OCI-LY1 (cell line): ENCODE results near the gene ZNF778.

ENCODE experiments used
- H2AFZ ChIP-seq: fragments of 200-600 bp; sonication (generic), shearing (Covaris generic); 2 replicates; pipeline ENCODE4 v1.6.0; 2014; ENCODE audit warnings: antibody characterized with exemption, mild to moderate bottlenecking, low read length
- H3F3A ChIP-seq: fragments of 200-600 bp; sonication (generic), shearing (Covaris generic); 2 replicates; pipeline ENCODE4 v1.6.0; 2014; ENCODE audit warnings: mild to moderate bottlenecking, antibody characterized with exemption, low read length, moderate library complexity; ENCODE audit not compliant: insufficient read depth
- H3K27ac ChIP-seq: fragments of 200-600 bp; sonication (generic); 2 replicates; pipeline ENCODE4 v1.5.1; 2014; ENCODE audit warnings: low read length, mixed run types, mild to moderate bottlenecking, low read depth; ENCODE audit not compliant: poor library complexity, severe bottlenecking
- H3K27me3 ChIP-seq: fragments of 200-600 bp; sonication (generic); 2 replicates; pipeline ENCODE4 v1.6.0; 2014; ENCODE audit warnings: antibody characterized with exemption, mild to moderate bottlenecking, low read length, moderate library complexity; ENCODE audit not compliant: insufficient read depth
- H3K36me3 ChIP-seq: fragments of 200-600 bp; sonication (generic); 2 replicates; pipeline ENCODE4 v1.6.1; 2014; ENCODE audit warnings: mild to moderate bottlenecking, antibody characterized with exemption, low read length, moderate library complexity, mixed read lengths; ENCODE audit not compliant: insufficient read depth
- H3K4me1 ChIP-seq: fragments of 200-600 bp; sonication (generic); 2 replicates; pipeline ENCODE4 v1.5.1; 2014; ENCODE audit warnings: mild to moderate bottlenecking, low read length, moderate library complexity; ENCODE audit not compliant: insufficient read depth, severe bottlenecking
- H3K4me2 ChIP-seq: fragments of 200-600 bp; sonication (generic), shearing (Covaris generic); 2 replicates; pipeline ENCODE4 v1.6.1; 2014; ENCODE audit warnings: low read length
- H3K4me3 ChIP-seq: fragments of 200-600 bp; sonication (generic); 2 replicates; pipeline ENCODE4 v1.5.1; 2014; ENCODE audit warnings: low read length, low read depth, mild to moderate bottlenecking, mixed read lengths; ENCODE audit not compliant: poor library complexity, severe bottlenecking
- H3K79me2 ChIP-seq: fragments of 200-600 bp; shearing (Covaris generic); 2 replicates; pipeline ENCODE4 v1.6.1; 2016; ENCODE audit warnings: mixed run types, low read length, mixed read lengths; ENCODE audit not compliant: insufficient read depth
- H3K9ac ChIP-seq: fragments of 200-600 bp; sonication (generic), shearing (Covaris generic); 2 replicates; pipeline ENCODE4 v1.6.1; 2014; ENCODE audit warnings: mild to moderate bottlenecking, low read length, mixed read lengths
- H3K9me2 ChIP-seq: fragments of 200-600 bp; sonication (generic), shearing (Covaris generic); 2 replicates; pipeline ENCODE4 v1.6.1; 2014; ENCODE audit warnings: low read depth, mild to moderate bottlenecking, low read length, mixed read lengths
- H3K9me3 ChIP-seq: fragments of 200-600 bp; shearing (Covaris generic); 2 replicates; pipeline ENCODE4 v1.6.1; 2014; ENCODE audit warnings: low read length, mixed read lengths
- H4K20me1 ChIP-seq: fragments of 200-600 bp; sonication (generic), shearing (Covaris generic); 2 replicates; pipeline ENCODE4 v1.6.0; 2016; ENCODE audit warnings: mild to moderate bottlenecking, low read length; ENCODE audit not compliant: insufficient read depth
- EZH2 ChIP-seq: fragments of 200-600 bp; sonication (generic), shearing (Covaris generic); IDR thresholded peaks from 2 replicates; pipeline ENCODE4 v1.8.0; 2017; ENCODE audit warnings: borderline replicate concordance, mixed run types, mild to moderate bottlenecking, antibody characterized with exemption, low read length, moderate library complexity, mixed read lengths
- TF ChIP-seq, protein P1 (sequence below): fragments of 200-600 bp; sonication (generic), shearing (Covaris generic); IDR thresholded peaks from 2 replicates; pipeline ENCODE4 v1.5.1; 2017; ENCODE audit warnings: mild to moderate bottlenecking, antibody characterized with exemption, low read length, moderate library complexity, mixed read lengths

The ZNF778 gene

DNA sequence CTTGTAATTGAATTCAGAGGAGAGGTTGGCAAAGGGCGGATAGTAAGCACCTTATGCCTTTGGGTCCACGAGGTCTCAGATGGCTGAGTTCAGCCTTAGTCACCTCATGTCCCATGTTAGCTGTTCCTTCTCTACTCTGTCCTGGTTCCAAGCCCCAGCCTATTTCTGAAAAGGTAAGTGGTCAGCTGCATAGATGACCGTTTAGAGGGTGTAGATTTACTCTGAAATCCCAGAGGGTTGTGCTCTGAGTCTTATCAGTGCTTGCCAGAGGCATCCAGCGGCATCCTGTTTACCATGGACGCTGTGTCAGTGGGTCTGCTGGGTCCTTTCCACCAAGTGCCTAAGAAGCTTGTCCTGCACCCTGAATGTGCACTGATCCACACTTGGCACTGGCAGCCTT lies 1.9 kb downstream of the ZNF778 start:
- no peak overlapping the region for H3K4me2 ChIP-seq
- peaks cover 18% of the 10 kb centered on the region for H3K4me1 ChIP-seq
- H2AFZ ChIP-seq = no peak overlapping the region
- TF ChIP-seq, protein P1, sequence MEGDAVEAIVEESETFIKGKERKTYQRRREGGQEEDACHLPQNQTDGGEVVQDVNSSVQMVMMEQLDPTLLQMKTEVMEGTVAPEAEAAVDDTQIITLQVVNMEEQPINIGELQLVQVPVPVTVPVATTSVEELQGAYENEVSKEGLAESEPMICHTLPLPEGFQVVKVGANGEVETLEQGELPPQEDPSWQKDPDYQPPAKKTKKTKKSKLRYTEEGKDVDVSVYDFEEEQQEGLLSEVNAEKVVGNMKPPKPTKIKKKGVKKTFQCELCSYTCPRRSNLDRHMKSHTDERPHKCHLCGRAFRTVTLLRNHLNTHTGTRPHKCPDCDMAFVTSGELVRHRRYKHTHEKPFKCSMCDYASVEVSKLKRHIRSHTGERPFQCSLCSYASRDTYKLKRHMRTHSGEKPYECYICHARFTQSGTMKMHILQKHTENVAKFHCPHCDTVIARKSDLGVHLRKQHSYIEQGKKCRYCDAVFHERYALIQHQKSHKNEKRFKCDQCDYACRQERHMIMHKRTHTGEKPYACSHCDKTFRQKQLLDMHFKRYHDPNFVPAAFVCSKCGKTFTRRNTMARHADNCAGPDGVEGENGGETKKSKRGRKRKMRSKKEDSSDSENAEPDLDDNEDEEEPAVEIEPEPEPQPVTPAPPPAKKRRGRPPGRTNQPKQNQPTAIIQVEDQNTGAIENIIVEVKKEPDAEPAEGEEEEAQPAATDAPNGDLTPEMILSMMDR = no peak
- TF ChIP-seq EZH2 = no peak
- H3K9ac ChIP-seq = no peak overlapping the region
- no peak overlapping the region for H3K4me3 ChIP-seq
- H3F3A ChIP-seq = no peaks in the 10 kb centered on the region
- H3K79me2 ChIP-seq = 0 out of 2 replicates have a peak, but pooled peaks cover 5% of the 10 kb centered on the region
- no peaks in the 10 kb centered on the region for H3K9me3 ChIP-seq
- H4K20me1 ChIP-seq = no peaks in the 10 kb centered on the region
- H3K27ac ChIP-seq = no peak overlapping the region
- no peaks in the 10 kb centered on the region for H3K27me3 ChIP-seq
- peaks cover 30% of the 10 kb centered on the region for H3K36me3 ChIP-seq
- no peaks in the 10 kb centered on the region for H3K9me2 ChIP-seq

DNA sequence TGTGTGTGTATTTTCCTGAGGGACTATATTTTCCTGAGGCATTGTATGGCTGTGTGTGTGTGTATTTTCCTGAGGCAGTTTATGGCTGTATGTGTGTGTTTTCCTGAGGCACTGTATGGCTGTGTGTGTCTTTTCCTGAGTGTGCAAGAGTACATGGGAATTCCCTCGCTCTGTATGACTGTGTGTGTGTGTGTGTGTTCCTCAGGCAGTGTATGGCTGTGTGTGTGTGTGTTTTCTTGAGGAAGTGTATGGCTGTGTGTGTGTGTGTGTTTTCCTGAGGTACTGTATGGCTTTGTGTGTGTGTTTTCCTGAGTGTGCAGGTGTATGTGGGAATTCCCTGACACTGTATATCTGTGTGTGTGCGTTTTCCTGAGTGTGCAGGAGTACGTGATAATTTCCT lies 4.1 kb downstream of the ZNF778 start:
- Histone ChIP-seq H3K4me2 (no peak overlapping the region), H2AFZ (no peak overlapping the region), H3K79me2 (0 out of 2 replicates have a peak, but pooled peaks cover 5% of the 10 kb centered on the region), H3K9me3 (peaks cover 2% of the 10 kb centered on the region), H3K27ac (no peak overlapping the region), H3K9ac (no peak overlapping the region), H4K20me1 (no peaks in the 10 kb centered on the region), H3F3A (no peaks in the 10 kb centered on the region), H3K9me2 (no peaks in the 10 kb centered on the region), H3K4me1 (peaks cover 11% of the 10 kb centered on the region), H3K27me3 (no peaks in the 10 kb centered on the region), H3K4me3 (no peak overlapping the region), H3K36me3 (peaks cover 52% of the 10 kb centered on the region)
- no peak for TF ChIP-seq EZH2
- TF ChIP-seq, protein P1 = no peak

DNA sequence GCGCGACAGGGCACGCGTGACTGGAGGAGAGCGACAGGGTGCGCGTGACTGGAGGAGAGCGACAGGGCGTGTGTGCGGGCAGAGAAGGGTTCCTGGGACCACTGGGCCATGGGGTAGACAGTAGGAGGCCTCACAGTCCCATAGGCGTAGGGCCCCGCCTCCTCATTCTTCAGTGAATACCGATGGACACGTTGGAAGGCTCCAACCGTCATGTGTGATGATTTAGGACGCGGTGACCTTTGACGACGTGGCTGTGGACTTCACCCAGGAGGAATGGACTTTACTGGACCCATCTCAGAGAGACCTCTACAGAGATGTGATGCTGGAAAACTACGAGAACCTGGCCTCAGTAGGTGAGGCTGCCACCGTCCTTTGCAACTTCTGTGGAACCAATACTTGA lies 5.4 kb downstream of the ZNF778 start:
- Histone ChIP-seq H2AFZ (no peak overlapping the region), H3K9ac (no peak overlapping the region), H3K9me3 (peaks cover 15% of the 10 kb centered on the region), H3K27me3 (no peaks in the 10 kb centered on the region), H3K4me3 (no peak overlapping the region), H3K36me3 (peaks cover 65% of the 10 kb centered on the region), H3K4me1 (peaks cover 5% of the 10 kb centered on the region), H3F3A (no peaks in the 10 kb centered on the region), H3K79me2 (0 out of 2 replicates have a peak, but pooled peaks cover 4% of the 10 kb centered on the region), H4K20me1 (no peaks in the 10 kb centered on the region), H3K4me2 (no peak overlapping the region), H3K9me2 (no peaks in the 10 kb centered on the region), H3K27ac (no peak overlapping the region)
- TF ChIP-seq, protein P1 = no peak
- no peak for TF ChIP-seq EZH2
